K562 (cell line): ENCODE results near the gene MBNL2. TPM values are rescaled to one million over a fixed set of nuclear protein-coding genes. Genes with fewer than 3 reads are reported as not detected.

Source experiments
- ATAC-seq: fragments of 200-7000 bp; cut with Tn5 transposase; 3 replicates; pipeline ENCODE4 v1.9.1; 2020; ENCODE audit warnings: moderate library complexity
- BruUV-seq: library from RNA; stranded (reverse); fragments of 400-500 nt; replicated peaks from 2 replicates; lab custom pipeline; 2021; lab: Mats Ljungman, UMichigan
- CTCF ChIA-PET: fragments of 300-600 bp; formaldehyde crosslinking; extraction: SDS; loops from one replicate; lab custom pipeline; 2021; ENCODE audit warnings: low intra/inter-chr PET ratio; lab: Yijun Ruan, JAX
- POLR2A ChIA-PET: fragments of 300-600, 350-650 bp; sonication (Branson Sonifier 250); formaldehyde crosslinking; extraction: SDS; loops from one replicate; lab custom pipeline; 2021; ENCODE audit warnings: antibody characterized with exemption, inconsistent platforms; lab: Yijun Ruan, JAX
- DNase-seq, 4 experiments: peaks; one replicate each; pipeline versions ENCODE4 v3.0.0 to v3.0.0-alpha.2; 2011 to 2018; ENCODE audit warnings: low spot score in 3 of 4, mixed read lengths in 3 of 4; ENCODE audit errors: extremely low read depth in 1 of 4
- FAIRE-seq: peaks from 2 replicates; lab custom pipeline; 2011; peaks lifted over from hg19 to GRCh38; lab: Jason Lieb, UNC
- H2AFZ ChIP-seq: 2 replicates; pipeline ENCODE4 v1.6.0; 2011; ENCODE audit warnings: low read depth, low read length, control low read depth, inconsistent platforms
- H3K27ac ChIP-seq: fragments of 200-600 bp; 3 replicates; pipeline ENCODE4 v1.8.0; 2011; ENCODE audit warnings: low read depth, mild to moderate bottlenecking, control low read depth, inconsistent platforms, low read length, moderate library complexity, mixed read lengths; ENCODE audit errors: extremely low read depth
- H3K27me3 ChIP-seq, 2 experiments: fragments of 300-600 bp in 1 of 2; 2 replicates in 1 of 2; 3 replicates in 1 of 2; pipeline versions ENCODE4 v1.6.0 to v1.8.0; 2011; ENCODE audit warnings: inconsistent platforms in 2 of 2, low read length in 2 of 2, mild to moderate bottlenecking in 1 of 2, mixed read lengths in 1 of 2, moderate library complexity in 1 of 2; ENCODE audit not compliant: control insufficient read depth in 2 of 2, insufficient read depth in 2 of 2
- H3K36me3 ChIP-seq: fragments of 300-600 bp; 3 replicates; pipeline ENCODE4 v1.8.0; 2011; ENCODE audit warnings: mild to moderate bottlenecking, low read length, inconsistent platforms; ENCODE audit not compliant: control insufficient read depth, insufficient read depth
- H3K4me1 ChIP-seq, 2 experiments: fragments of 200-600 bp in 1 of 2; replicated peaks in 1 of 2; 2 replicates in 1 of 2; 3 replicates in 1 of 2; pipeline versions ENCODE4 v1.5.1 to v1.8.0; 2011; ENCODE audit warnings: inconsistent platforms in 2 of 2, low read length in 2 of 2, mild to moderate bottlenecking in 1 of 2, mixed read lengths in 1 of 2, moderate library complexity in 1 of 2; ENCODE audit not compliant: control insufficient read depth in 2 of 2, insufficient read depth in 2 of 2
- H3K4me2 ChIP-seq: 2 replicates; pipeline ENCODE4 v1.6.1; 2011; ENCODE audit warnings: low read length, control low read depth, inconsistent platforms, mixed read lengths; ENCODE audit not compliant: insufficient read depth
- H3K4me3 ChIP-seq: fragments of 200-600 bp; sonication (generic), shearing (Covaris generic); 2 replicates; pipeline ENCODE4 v1.5.1; 2016; ENCODE audit warnings: control low read depth, inconsistent platforms
- H3K79me2 ChIP-seq: fragments of 200-600 bp; 3 replicates; pipeline ENCODE4 v1.8.0; 2011; ENCODE audit warnings: low read length, inconsistent platforms; ENCODE audit not compliant: control insufficient read depth, insufficient read depth
- H3K9ac ChIP-seq, 2 experiments: 2 replicates each; pipeline versions ENCODE4 v1.6.0 to v1.6.1; 2011; ENCODE audit warnings: low read depth in 2 of 2, low read length in 2 of 2, control low read depth in 1 of 2, inconsistent platforms in 1 of 2, mild to moderate bottlenecking in 1 of 2, mixed read lengths in 1 of 2; ENCODE audit not compliant: insufficient read depth in 1 of 2
- H3K9me1 ChIP-seq: one replicate; pipeline ENCODE4 v1.6.0; 2011; ENCODE audit warnings: inconsistent platforms, mild to moderate bottlenecking, low read length, moderate library complexity; ENCODE audit not compliant: control insufficient read depth, insufficient read depth
- H3K9me3 ChIP-seq: replicated peaks from 2 replicates; pipeline ENCODE4 v1.5.1; 2011; ENCODE audit warnings: low read depth, low read length, inconsistent platforms; ENCODE audit not compliant: control insufficient read depth, insufficient read depth
- H4K20me1 ChIP-seq: replicated peaks from 2 replicates; pipeline ENCODE4 v1.6.1; 2011; ENCODE audit warnings: low read length, inconsistent platforms, mixed read lengths; ENCODE audit not compliant: control insufficient read depth, insufficient read depth
- ARID3B ChIP-seq: fragments of 250-450 bp; sonication (Bioruptor Pico); IDR thresholded peaks from 2 replicates; pipeline ENCODE4 v1.4.0; 2020; ENCODE audit warnings: borderline replicate concordance
- ATF3 ChIP-seq, 2 experiments: fragments of 450-650 bp in 1 of 2; sonication (generic) in 1 of 2; formaldehyde crosslinking in 1 of 2; IDR thresholded peaks in 1 of 2; conservative IDR thresholded peaks in 1 of 2; 2 replicates each; pipeline versions ENCODE4 v1.6.1 to v1.8.1; 2016 to 2023; ENCODE audit warnings: mild to moderate bottlenecking in 2 of 2, moderate library complexity in 2 of 2, inconsistent platforms in 1 of 2, missing genetic modification reagents in 1 of 2
- BMI1 ChIP-seq: fragments of 150-350 bp; IDR thresholded peaks from 2 replicates; pipeline ENCODE4 v1.6.1; 2014; ENCODE audit warnings: low read length
- FOXJ2 ChIP-seq: fragments of 200-800 bp; sonication (Bioruptor generic); IDR thresholded peaks from 2 replicates; pipeline ENCODE4 v1.6.1; 2016; ENCODE audit warnings: missing genetic modification characterization, missing compliant biosample characterization
- NCOA6 ChIP-seq: fragments of 450-650 bp; IDR thresholded peaks from 2 replicates; pipeline ENCODE4 v1.6.1; 2017; ENCODE audit warnings: mild to moderate bottlenecking
- NFATC3 ChIP-seq: fragments of 450-650 bp; IDR thresholded peaks from 2 replicates; pipeline ENCODE4 v1.6.1; 2017; ENCODE audit warnings: mild to moderate bottlenecking
- PHF8 ChIP-seq: fragments of 200-600 bp; sonication (generic); IDR thresholded peaks from 2 replicates; pipeline ENCODE4 v1.6.1; 2012; ENCODE audit warnings: mixed run types, mild to moderate bottlenecking, inconsistent platforms, low read length, moderate library complexity, borderline replicate concordance
- PKNOX1 ChIP-seq: fragments of 450-650 bp; IDR thresholded peaks from 2 replicates; pipeline ENCODE4 v1.6.1; 2016
- PPARD ChIP-seq: fragments of 250-450 bp; sonication (Bioruptor Pico); IDR thresholded peaks from 2 replicates; pipeline ENCODE4 v1.8.0; 2022; ENCODE audit warnings: inconsistent platforms, mild to moderate bottlenecking, moderate library complexity
- RUNX1 ChIP-seq: sonication (generic); IDR thresholded peaks from 2 replicates; pipeline ENCODE4 v1.6.1; 2016; ENCODE audit warnings: antibody characterized with exemption, low read depth
- ZKSCAN3 ChIP-seq: fragments of 250-450 bp; sonication (Bioruptor Pico); IDR thresholded peaks from 2 replicates; pipeline ENCODE4 v1.4.0; 2020
- ZNF133 ChIP-seq: fragments of 250-450 bp; sonication (Bioruptor Pico); IDR thresholded peaks from 2 replicates; pipeline ENCODE4 v1.4.0; 2020; ENCODE audit warnings: mild to moderate bottlenecking
- ZNF395 ChIP-seq: fragments of 200-800 bp; sonication (Bioruptor generic); IDR thresholded peaks from 2 replicates; pipeline ENCODE4 v1.6.1; 2017; ENCODE audit warnings: missing genetic modification characterization, missing compliant biosample characterization
- WGBS: fragments of 100-300 bp; shearing (Covaris generic); methylation state at CpG from one replicate; pipeline ENCODE4 v1.1.6; 2016; ENCODE audit warnings: low coverage, mixed read lengths; ENCODE audit not compliant: insufficient coverage; ENCODE audit errors: missing lambda C conversion rate; 5-methylcytosine and 5-hydroxymethylcytosine counted together
- in situ Hi-C: fragments of 300-500 bp; cut with MboI; formaldehyde crosslinking; loops from 4 replicates; pipeline ENCODE4 v1.15.0; 2018; ENCODE audit warnings: inconsistent platforms, mixed read lengths
- intact Hi-C: fragments of 100-400 bp; cut with micrococcal nuclease; formaldehyde crosslinking; loops from 2 replicates; pipeline ENCODE4 v1.14.2; 2022
- polyA plus RNA-seq, 8 experiments: library from polyadenylated mRNA; depleted of rRNA in 4 of 8; stranded (reverse) in 5 of 8; unstranded in 3 of 8; fragments of >200 nt; fragmentation: Nextera tagmentation in 2 of 8; fragmentation: Illumina TruSeq in 1 of 8; extraction: Ambion mirVana in 2 of 8; extraction: Trizol in 1 of 8; gene quantifications; 2 replicates each; pipeline versions ENCODE4 v1.2.1 to v1.2.3, GENCODE V29; 2011 to 2014; ENCODE audit warnings: inconsistent platforms in 1 of 8, missing spikeins in 1 of 8
- total RNA-seq, 7 experiments: library from RNA; depleted of rRNA in 6 of 7; stranded (reverse); fragments of >200 nt in 6 of 7; fragmentation: Illumina TruSeq in 2 of 7; extraction: Trizol in 2 of 7; gene quantifications; 2 replicates each; pipeline versions ENCODE4 v1.2.1 to v1.2.3, GENCODE V29; 2011 to 2021; ENCODE audit warnings: low replicate concordance in 1 of 7

Gene MBNL2
- total and polyA plus RNA-seq, 9 of the 15 experiments (the other 6 are each of a cell fraction or from before 2014, with no cell fraction given), result 7.0 to 24.8 (median 13.8) TPM

- in situ Hi-C loops, result no loop called here
- CTCF ChIA-PET, result no interaction called here
- POLR2A ChIA-PET, result interaction anchor here (0.6 kb wide), 1 partner anchor 184 kb away, joined by 3 read pairs; no protein-coding TSS in a partner anchor
These were observed 164.8 kb downstream of the MBNL2 start for GRCh38 chr13:97386801-97387484.

More at GRCh38 chr13:97386801-97387484, 164.8 kb downstream of the MBNL2 start:
- Histone ChIP-seq H3K4me2 (no peak overlapping the region), H3K27me3 (no peaks in the 10 kb centered on the region), H3K9me3 (no peaks in the 10 kb centered on the region), H3K27ac (no peak overlapping the region), H3K9me1 (no peaks in the 10 kb centered on the region), H3K4me3 (no peak overlapping the region), H2AFZ (no peak overlapping the region), H3K36me3 (peaks cover 3% of the 10 kb centered on the region; the same call in 1 of the 3 replicates), H4K20me1 (no peaks in the 10 kb centered on the region), H3K79me2 (no peaks in the 10 kb centered on the region; the same call in 2 of the 3 replicates), H3K9ac (no peak overlapping the region), H3K4me1 (no peaks in the 10 kb centered on the region)
- no peak for FAIRE-seq
- TF ChIP-seq RUNX1, result no peak
- no peak for TF ChIP-seq ZKSCAN3 (CRISPR knock-in tag)
- TF ChIP-seq ZNF395, result no peak
- TF ChIP-seq PHF8, result no peak
- no peak for TF ChIP-seq PPARD (CRISPR knock-in tag)
- TF ChIP-seq ATF3 (IDR thresholded peaks at IDR 0.05), result no peak
- TF ChIP-seq ATF3 (CRISPR knock-in tag; conservative IDR thresholded peaks at IDR 0.05), result no peak
- TF ChIP-seq NFATC3, result no peak
- TF ChIP-seq PKNOX1, result no peak
- no peak for TF ChIP-seq BMI1
- no peak for TF ChIP-seq ZNF133
- no peak for TF ChIP-seq FOXJ2 (tag)
- no peak for TF ChIP-seq NCOA6
- no peak for TF ChIP-seq ARID3B (CRISPR knock-in tag)
- no peak for DNase-seq
- intact Hi-C loops, result no loop called here
- 70% methylated on average over 2 of the region's 4 CpGs for WGBS
- no peak for ATAC-seq
- BruUV-seq, result no TSS peak
